AG09319 (cell line): ENCODE data around the gene NEB.
"Not testable (repeated sequence)": the region's sequence is repeated elsewhere in the genome, so short reads cannot be mapped to it uniquely, and the experiment has no call there.

Experiments used
- DNase-seq: peaks from one replicate; pipeline ENCODE4 v3.0.0-alpha.2; 2010; ENCODE audit warnings: low read depth; ENCODE audit errors: extremely low read depth
- TF ChIP-seq, protein P1 (sequence below): IDR thresholded peaks from 2 replicates; pipeline ENCODE4 v1.5.1; 2011; ENCODE audit warnings: low read depth, mild to moderate bottlenecking, inconsistent platforms, low read length, moderate library complexity

The NEB gene

DNA sequence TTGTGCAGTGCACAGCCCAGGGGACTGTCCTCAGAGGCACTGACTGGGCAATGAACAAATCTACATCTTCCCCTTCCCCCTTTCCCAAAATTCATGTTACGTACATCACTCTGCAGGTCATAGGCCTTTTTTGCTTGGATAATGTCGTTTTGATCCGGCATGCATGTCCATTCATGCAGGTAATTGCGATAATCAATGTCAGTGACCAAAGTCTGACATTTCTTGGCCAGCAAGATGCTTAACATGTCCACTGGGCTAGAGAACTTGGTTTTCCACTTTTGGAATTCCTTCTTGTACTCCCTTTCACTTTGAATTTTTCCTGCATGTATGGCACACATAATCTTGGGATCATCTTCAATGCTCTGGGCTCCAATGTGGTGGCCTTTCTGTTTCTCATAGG is 124.6 kb downstream of the NEB start:
- TF ChIP-seq, protein P1, sequence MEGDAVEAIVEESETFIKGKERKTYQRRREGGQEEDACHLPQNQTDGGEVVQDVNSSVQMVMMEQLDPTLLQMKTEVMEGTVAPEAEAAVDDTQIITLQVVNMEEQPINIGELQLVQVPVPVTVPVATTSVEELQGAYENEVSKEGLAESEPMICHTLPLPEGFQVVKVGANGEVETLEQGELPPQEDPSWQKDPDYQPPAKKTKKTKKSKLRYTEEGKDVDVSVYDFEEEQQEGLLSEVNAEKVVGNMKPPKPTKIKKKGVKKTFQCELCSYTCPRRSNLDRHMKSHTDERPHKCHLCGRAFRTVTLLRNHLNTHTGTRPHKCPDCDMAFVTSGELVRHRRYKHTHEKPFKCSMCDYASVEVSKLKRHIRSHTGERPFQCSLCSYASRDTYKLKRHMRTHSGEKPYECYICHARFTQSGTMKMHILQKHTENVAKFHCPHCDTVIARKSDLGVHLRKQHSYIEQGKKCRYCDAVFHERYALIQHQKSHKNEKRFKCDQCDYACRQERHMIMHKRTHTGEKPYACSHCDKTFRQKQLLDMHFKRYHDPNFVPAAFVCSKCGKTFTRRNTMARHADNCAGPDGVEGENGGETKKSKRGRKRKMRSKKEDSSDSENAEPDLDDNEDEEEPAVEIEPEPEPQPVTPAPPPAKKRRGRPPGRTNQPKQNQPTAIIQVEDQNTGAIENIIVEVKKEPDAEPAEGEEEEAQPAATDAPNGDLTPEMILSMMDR = no peak
- no peak for DNase-seq

DNA sequence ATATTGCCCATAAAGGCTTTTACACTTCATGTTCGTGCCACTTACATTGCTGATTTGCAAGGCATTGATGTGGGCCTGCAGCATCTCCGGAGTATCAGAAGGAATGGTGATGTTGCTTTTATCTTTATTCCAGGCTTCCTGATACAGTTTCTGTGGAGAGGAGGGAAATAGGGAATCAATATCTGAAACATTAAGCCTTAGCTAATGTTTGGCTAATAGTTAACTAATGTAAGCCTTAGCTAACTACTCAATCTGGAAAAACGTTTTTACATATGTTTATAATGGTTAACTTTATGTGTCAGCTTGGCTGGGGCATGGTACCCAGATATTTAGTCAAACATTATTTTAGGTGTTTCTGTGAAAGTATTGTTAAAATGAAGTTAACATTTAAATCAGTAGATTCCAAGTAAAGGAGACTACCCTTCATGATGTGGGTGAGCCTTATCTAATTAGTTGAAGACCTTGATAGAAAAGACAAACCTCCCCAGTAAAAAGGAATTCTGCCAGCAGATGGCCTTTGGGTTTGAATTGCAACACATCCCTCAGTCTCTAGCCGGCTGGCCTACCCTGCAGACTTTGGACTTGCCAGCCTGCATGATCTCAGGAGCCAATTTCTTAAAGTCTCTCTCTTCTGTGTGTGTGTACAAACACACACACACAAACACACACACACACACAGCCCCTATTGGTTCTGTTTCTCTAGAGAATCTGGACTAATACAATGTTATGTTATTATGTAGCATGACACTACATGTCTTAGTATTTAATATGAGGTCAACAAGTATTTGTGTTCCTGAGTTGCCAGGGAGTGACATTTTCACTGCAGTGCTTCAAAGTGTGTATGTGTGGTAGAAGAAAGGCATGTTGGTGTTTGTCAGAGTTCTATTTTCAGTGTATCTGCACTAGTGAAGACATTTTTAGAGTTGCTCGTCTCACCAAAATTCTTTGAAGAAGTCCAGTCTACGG is 126.5 kb downstream of the NEB start:
- DNase-seq = not testable (repeated sequence)

DNA sequence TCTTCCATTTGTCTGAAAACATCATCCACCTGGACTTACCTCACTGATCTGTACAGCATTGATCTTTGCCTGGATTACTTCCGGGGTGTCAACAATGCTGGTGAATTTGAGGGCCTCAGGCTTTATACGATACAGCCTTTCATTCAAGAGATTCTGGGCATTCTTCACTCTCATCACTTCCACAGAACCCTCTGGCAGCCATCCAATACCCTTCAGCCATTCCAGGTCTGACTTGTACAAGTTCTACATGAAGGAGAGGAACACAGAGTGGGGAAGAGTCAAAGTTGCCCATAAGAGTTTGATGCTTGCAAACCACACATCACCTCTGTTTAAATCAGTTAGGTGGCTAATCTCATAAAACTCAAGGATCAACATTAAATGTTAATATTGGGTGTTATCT is 130.7 kb downstream of the NEB start:
- DNase-seq = not testable (repeated sequence)

DNA sequence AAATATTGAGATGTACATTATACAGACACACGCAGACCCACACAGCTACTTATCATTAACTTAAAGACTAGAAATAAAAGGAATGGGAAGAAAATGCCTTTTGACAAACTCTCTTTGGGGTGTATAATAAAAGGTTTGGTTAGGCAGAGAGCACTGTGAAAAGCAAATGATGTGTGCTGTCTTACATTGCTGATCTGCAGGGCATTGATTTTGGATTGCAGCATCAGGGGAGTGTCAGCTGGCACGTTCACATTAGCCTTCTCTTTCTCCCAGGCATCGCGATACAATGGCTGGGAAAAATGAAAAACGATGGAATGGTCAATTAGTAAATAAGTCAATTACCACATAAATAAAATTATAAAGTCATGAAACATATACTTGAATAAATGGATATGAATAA is 131.9 kb downstream of the NEB start:
- not testable (repeated sequence) for DNase-seq

DNA sequence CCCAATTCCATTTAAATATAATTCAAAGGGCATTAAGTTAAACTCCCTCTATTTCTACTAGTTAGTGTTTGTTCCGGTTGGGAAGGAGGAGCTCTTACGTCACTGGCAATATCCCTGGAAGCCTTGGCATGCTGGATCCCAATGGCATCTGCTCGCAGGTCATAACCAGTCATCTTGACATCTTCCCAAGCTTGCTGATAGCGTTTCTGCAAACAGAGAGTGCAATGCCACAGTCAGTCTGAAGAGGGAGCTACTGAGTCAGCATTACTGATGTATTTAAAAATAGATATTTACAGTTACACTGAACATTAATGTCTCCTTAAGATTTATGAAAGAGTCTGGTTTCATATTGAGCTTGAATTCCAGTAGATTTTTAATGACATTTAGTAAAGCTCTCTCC is 132.5 kb downstream of the NEB start:
- DNase-seq = not testable (repeated sequence)

DNA sequence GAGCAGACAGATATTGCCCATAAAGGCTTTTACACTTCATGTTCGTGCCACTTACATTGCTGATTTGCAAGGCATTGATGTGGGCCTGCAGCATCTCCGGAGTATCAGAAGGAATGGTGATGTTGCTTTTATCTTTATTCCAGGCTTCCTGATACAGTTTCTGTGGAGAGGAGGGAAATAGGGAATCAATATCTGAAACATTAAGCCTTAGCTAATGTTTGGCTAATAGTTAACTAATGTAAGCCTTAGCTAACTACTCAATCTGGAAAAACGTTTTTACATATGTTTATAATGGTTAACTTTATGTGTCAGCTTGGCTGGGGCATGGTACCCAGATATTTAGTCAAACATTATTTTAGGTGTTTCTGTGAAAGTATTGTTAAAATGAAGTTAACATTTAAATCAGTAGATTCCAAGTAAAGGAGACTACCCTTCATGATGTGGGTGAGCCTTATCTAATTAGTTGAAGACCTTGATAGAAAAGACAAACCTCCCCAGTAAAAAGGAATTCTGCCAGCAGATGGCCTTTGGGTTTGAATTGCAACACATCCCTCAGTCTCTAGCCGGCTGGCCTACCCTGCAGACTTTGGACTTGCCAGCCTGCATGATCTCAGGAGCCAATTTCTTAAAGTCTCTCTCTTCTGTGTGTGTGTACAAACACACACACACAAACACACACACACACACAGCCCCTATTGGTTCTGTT is 137.2 kb downstream of the NEB start:
- not testable (repeated sequence) for DNase-seq

DNA sequence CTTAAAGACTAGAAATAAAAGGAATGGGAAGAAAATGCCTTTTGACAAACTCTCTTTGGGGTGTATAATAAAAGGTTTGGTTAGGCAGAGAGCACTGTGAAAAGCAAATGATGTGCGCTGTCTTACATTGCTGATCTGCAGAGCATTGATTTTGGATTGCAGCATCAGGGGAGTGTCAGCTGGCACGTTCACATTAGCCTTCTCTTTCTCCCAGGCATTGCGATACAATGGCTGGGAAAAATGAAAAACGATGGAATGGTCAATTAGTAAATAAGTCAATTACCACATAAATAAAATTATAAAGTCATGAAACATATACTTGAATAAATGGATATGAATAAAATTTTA is 142.4 kb downstream of the NEB start:
- DNase-seq = not testable (repeated sequence)

DNA sequence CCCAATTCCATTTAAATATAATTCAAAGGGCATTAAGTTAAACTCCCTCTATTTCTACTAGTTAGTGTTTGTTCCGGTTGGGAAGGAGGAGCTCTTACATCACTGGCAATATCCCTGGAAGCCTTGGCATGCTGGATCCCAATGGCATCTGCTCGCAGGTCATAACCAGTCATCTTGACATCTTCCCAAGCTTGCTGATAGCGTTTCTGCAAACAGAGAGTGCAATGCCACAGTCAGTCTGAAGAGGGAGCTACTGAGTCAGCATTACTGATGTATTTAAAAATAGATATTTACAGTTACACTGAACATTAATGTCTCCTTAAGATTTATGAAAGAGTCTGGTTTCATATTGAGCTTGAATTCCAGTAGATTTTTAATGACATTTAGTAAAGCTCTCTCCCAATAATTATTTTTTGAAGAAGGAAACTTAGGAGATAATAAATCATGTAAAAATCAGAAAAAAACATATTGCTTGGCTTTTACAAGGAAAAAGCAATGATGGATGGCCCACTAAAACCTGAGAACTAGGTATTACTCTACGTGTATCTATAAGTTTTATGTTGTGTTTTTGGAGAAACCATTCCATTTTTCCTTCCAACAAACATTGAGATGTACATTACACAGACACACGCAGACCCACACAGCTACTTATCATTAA is 142.9 kb downstream of the NEB start:
- not testable (repeated sequence) for DNase-seq

DNA sequence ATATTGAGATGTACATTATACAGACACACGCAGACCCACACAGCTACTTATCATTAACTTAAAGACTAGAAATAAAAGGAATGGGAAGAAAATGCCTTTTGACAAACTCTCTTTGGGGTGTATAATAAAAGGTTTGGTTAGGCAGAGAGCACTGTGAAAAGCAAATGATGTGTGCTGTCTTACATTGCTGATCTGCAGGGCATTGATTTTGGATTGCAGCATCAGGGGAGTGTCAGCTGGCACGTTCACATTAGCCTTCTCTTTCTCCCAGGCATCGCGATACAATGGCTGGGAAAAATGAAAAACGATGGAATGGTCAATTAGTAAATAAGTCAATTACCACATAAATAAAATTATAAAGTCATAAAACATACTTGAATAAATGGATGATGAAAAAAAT is 153.0 kb downstream of the NEB start:
- not testable (repeated sequence) for DNase-seq

DNA sequence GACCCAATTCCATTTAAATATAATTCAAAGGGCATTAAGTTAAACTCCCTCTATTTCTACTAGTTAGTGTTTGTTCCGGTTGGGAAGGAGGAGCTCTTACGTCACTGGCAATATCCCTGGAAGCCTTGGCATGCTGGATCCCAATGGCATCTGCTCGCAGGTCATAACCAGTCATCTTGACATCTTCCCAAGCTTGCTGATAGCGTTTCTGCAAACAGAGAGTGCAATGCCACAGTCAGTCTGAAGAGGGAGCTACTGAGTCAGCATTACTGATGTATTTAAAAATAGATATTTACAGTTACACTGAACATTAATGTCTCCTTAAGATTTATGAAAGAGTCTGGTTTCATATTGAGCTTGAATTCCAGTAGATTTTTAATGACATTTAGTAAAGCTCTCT is 153.6 kb downstream of the NEB start:
- DNase-seq = not testable (repeated sequence)

DNA sequence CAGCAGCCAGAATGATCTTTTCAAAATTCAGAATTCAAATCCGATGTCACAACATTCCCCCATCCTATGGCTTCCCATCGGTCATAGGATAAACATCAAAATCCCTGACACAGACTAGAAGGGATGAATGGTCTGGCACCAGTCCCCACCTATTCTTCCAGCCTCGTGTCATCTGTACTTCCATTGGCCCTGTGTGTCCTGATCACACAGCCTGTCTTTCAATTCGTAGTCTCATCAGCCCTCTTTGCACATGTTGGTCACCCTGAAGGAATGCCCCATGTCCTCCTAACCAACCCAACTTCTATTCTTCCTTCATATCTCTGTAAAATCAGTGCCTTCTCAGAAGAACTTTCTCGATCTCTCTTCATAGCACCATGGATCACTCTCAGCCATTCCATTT is 157.2 kb downstream of the NEB start:
- TF ChIP-seq, protein P1 = no peak
- DNase-seq = no peak

DNA sequence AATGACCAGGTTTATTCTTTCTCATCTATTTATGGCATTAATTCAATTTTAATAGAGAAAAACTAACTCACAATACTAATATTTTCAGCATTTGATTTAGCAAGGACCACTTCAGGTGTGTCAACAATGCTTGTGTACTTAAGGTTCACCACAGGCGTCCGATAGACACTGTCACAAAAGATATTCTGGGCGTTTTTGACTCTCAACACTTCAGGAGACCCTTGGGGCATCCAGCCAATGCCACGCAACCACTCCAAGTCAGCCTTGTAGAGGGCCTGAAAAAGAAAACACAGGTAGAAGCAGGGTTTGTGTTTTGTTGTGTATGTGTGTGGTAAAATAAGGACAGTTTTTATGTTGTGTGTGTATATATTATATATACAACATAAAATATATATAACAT is 158.2 kb downstream of the NEB start:
- DNase-seq = no peak
- TF ChIP-seq, protein P1 = no peak
